ENCODE results near the gene GNB5.
"Not testable (repeated sequence)": the region's sequence is repeated elsewhere in the genome, so short reads cannot be mapped to it uniquely, and the experiment has no call there.

GNB5 gene

DNA sequence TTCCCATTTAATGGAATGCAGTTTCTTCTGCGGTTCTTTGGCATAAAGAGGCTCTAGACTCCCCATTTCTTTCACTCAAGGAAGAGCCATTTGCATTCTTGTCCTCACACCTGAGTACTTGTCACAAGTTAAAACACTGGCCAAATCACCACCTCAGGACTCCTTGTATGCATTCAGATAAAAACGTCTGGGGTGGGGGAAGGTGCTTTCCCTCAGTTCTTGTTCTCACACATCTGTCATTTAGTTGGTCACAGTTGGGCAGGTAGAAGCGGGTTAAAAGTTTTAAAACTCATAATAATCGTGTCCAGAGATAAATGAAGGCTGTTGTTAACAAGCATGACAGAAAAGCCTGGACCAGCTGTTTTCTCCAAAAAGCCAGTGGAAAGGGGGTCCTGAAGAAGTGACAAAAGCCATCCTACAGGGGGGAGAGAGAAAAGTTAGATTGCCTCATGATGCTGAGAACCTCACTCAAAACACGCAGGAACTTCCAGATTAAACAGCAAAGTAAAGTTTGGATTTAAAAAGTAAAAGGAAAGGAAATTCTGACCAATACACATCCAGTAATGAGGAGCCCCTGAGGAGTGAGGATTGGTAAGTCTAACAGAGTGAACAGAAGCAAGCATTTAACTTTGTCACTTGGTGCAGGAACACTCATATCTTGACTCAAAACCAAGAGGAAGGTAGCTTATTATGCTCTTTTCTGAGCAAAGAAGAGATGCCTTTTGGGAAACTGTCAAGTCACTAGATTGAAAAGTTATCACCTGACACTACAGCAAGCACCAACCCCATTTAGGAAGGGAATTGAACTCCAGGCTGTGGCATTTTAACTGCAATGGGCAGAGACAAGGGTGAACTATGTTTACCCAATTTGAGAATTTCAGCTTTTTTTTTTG is 81.4 kb downstream of the GNB5 start:
- DNase-seq: no peak

GRCh38 chr15:52107238-52107637 is 84.0 kb downstream of the GNB5 start:
- DNase-seq: no peak

- DNase-seq: no peak
Measured at GRCh38 chr15:52106641-52107040, 84.6 kb downstream of the GNB5 start.

GRCh38 chr15:52105846-52106245 is 85.3 kb downstream of the GNB5 start:
- DNase-seq: no peak

- DNase-seq: no peak
Measured at GRCh38 chr15:52104532-52105004, 86.6 kb downstream of the GNB5 start.

- no peak for DNase-seq
Measured at GRCh38 chr15:52103217-52104207, 87.7 kb downstream of the GNB5 start.

GRCh38 chr15:52102463-52102862 is 88.7 kb downstream of the GNB5 start:
- no peak for DNase-seq

DNA sequence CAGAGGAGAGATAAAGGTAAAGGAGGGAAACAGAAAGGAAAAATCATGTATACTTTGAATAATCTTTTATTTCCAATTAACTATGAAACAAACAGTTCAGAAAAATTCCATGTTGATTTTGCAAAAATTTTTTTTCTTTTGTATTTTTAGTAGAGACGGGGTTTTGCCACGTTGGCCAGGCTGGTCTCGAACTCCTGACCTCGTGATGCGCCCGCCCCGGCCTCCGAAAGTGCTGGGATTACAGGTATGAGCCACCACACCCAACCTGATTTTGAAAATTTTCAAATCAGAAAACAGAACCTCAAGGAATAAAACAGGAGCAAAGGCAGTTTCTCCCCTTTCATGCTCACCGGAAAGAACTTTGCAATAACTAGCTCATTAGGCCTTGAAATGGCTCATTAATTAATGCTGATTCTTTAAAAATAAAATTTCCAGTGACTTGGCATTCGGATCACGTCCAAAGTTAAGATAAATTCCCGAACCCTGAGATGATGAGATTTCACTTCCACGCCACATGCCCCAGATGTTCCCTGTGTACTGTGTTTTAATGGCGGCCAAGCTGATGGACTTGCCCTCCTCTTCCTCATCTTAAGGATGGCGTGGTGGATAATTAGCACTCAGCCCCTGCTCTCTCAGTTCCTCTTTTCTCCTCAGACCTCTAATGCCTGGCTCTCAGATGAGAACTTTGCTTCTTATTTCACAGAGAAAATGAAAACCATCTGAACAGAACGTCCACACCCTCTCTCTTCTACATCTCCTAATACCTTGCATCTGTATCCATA is 89.5 kb downstream of the GNB5 start:
- no peak for DNase-seq

GRCh38 chr15:52100807-52101442 is 90.3 kb downstream of the GNB5 start:
- DNase-seq: no peak

- no peak for DNase-seq
Measured at GRCh38 chr15:52099651-52100272, 91.4 kb downstream of the GNB5 start.

- DNase-seq: no peak
Measured at GRCh38 chr15:52098323-52098722, 92.9 kb downstream of the GNB5 start.

GRCh38 chr15:52097180-52097579 is 94.0 kb downstream of the GNB5 start:
- no peak for DNase-seq

GRCh38 chr15:52096536-52096935 is 94.7 kb downstream of the GNB5 start:
- not testable (repeated sequence) for DNase-seq

- DNase-seq: no peak
Measured at GRCh38 chr15:52095597-52096262, 95.5 kb downstream of the GNB5 start.

GRCh38 chr15:52094811-52095584 is 96.2 kb downstream of the GNB5 start:
- no peak for DNase-seq

DNA sequence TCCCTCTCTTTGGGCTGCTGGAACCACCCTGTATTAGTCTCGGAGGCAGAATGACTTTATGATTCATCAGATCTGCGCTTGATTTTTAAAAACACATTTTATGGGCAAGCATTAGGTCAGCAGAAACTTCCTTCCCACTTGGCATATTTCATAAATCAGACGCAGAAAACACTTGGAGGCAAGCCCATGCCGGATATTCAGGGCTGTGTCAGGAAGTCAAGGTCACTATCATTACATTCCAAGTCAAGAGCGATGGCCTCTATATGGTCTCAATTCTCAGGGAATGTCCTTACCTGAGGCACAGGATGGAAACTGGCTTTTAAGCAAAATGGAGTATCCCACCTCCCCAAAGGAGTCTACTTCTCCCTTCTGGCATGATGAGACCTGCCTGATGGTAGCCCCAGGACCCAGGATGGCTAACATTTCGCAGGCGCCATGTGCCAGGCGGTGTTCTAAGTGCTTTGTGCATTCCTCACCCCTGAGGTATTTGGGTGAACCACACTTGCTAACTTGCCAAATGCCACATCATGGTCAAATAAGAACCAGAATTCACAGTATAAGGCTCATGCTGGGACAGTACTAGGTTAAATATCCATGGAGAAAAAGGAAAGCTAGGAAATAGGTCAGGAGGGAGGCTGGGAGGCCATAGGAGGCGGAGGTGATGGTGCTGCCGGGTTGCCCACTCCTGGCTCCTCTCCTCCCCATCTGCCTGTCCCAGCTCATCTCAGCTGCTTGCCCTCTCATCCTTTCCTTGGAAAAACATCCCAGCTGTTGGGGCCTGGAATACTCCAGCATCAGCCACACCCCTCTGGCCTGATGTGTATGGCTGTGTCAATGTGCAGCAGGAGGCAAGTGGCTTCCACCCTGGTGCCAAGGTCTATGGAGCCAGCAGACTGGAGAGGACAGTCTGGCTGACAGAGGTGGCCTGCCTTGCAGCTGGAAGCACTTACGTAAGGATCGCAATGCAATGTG is 97.4 kb downstream of the GNB5 start:
- no peak for DNase-seq

GRCh38 chr15:52093167-52093538 is 98.0 kb downstream of the GNB5 start:
- no peak for DNase-seq

- DNase-seq: no peak
Measured at GRCh38 chr15:52090193-52090592, 101.0 kb downstream of the GNB5 start.

All from activated effector memory CD4-positive, alpha-beta T cell treated with anti-CD3 and anti-CD28 coated beads, Interleukin-2, amount 50 U/mL, for 16 hours (primary cell).